ENCODE results near the gene CAMTA1. TPM values are rescaled to one million over a fixed set of nuclear protein-coding genes. Genes with fewer than 3 reads are reported as not detected.

The CAMTA1 gene
- total RNA-seq, 1 experiment from 2014 or later: 85.2 TPM

GRCh38 chr1:7733276-7733675 is 948.0 kb downstream of the CAMTA1 start:
- no peak overlapping the region for H3K27ac ChIP-seq (ENCODE audit: low read depth, low read length, poor library complexity, severe bottlenecking)
- TF ChIP-seq CTCF (conservative IDR thresholded peaks at IDR 0.05; ENCODE audit: low read depth, low read length): no peak
- no peak for TF ChIP-seq EZH2 (IDR thresholded peaks at IDR 0.05; ENCODE audit: borderline replicate concordance, low read depth, low read length, poor library complexity, severe bottlenecking)
- H3K4me1 ChIP-seq (ENCODE audit: insufficient read depth, low read length, poor library complexity, severe bottlenecking): no peaks in the 10 kb centered on the region
- no TSS peak for BruUV-seq (replicated peaks)
- H3K36me3 ChIP-seq (ENCODE audit: insufficient read depth, low read length, poor library complexity, severe bottlenecking): no peaks in the 10 kb centered on the region
- H3K27me3 ChIP-seq (replicated peaks; ENCODE audit: insufficient read depth, low read depth, low read length, poor library complexity): no peaks in the 10 kb centered on the region
- H3K4me3 ChIP-seq (ENCODE audit: low read depth, low read length, poor library complexity, severe bottlenecking): no peak overlapping the region
- ChIA-PET CTCF (no interaction called here), POLR2A (ENCODE audit: low non-redundant PET) (no interaction called here)
- H3K9me3 ChIP-seq (ENCODE audit: low read depth, low read length, poor library complexity, severe bottlenecking): no peaks in the 10 kb centered on the region
- intact Hi-C loops (cut with micrococcal nuclease; ENCODE audit: unreplicated experiment): no loop called here
- DNase-seq (ENCODE audit: low spot score): no peak

- no TSS peak for BruUV-seq (replicated peaks)
- DNase-seq (ENCODE audit: low spot score): no peak
- Histone ChIP-seq H3K36me3 (ENCODE audit: insufficient read depth, low read length, poor library complexity, severe bottlenecking) (no peaks in the 10 kb centered on the region), H3K9me3 (ENCODE audit: low read depth, low read length, poor library complexity, severe bottlenecking) (no peaks in the 10 kb centered on the region), H3K27ac (ENCODE audit: low read depth, low read length, poor library complexity, severe bottlenecking) (no peak overlapping the region), H3K4me3 (ENCODE audit: low read depth, low read length, poor library complexity, severe bottlenecking) (no peak overlapping the region), H3K27me3 (replicated peaks; ENCODE audit: insufficient read depth, low read depth, low read length, poor library complexity) (no peaks in the 10 kb centered on the region), H3K4me1 (ENCODE audit: insufficient read depth, low read length, poor library complexity, severe bottlenecking) (no peaks in the 10 kb centered on the region)
- POLR2A ChIA-PET (ENCODE audit: low non-redundant PET): no interaction called here
- CTCF ChIA-PET: no interaction called here
- no peak for TF ChIP-seq EZH2 (IDR thresholded peaks at IDR 0.05; ENCODE audit: borderline replicate concordance, low read depth, low read length, poor library complexity, severe bottlenecking)
- no peak for TF ChIP-seq CTCF (conservative IDR thresholded peaks at IDR 0.05; ENCODE audit: low read depth, low read length)
- intact Hi-C loops (cut with micrococcal nuclease; ENCODE audit: unreplicated experiment): no loop called here
These were observed 952.8 kb downstream of the CAMTA1 start for GRCh38 chr1:7738044-7738443.

GRCh38 chr1:7743346-7743745 is 958.1 kb downstream of the CAMTA1 start:
- no peaks in the 10 kb centered on the region for H3K9me3 ChIP-seq (ENCODE audit: low read depth, low read length, poor library complexity, severe bottlenecking)
- intact Hi-C loops (cut with micrococcal nuclease; ENCODE audit: unreplicated experiment): no loop called here
- POLR2A ChIA-PET (ENCODE audit: low non-redundant PET): no interaction called here
- no peaks in the 10 kb centered on the region for H3K27me3 ChIP-seq (replicated peaks; ENCODE audit: insufficient read depth, low read depth, low read length, poor library complexity)
- no peak for DNase-seq (ENCODE audit: low spot score)
- no peak overlapping the region for H3K4me3 ChIP-seq (ENCODE audit: low read depth, low read length, poor library complexity, severe bottlenecking)
- CTCF ChIA-PET: no interaction called here
- no peaks in the 10 kb centered on the region for H3K36me3 ChIP-seq (ENCODE audit: insufficient read depth, low read length, poor library complexity, severe bottlenecking)
- no peaks in the 10 kb centered on the region for H3K4me1 ChIP-seq (ENCODE audit: insufficient read depth, low read length, poor library complexity, severe bottlenecking)
- no TSS peak for BruUV-seq (replicated peaks)
- TF ChIP-seq CTCF (conservative IDR thresholded peaks at IDR 0.05; ENCODE audit: low read depth, low read length) (no peak), EZH2 (IDR thresholded peaks at IDR 0.05; ENCODE audit: borderline replicate concordance, low read depth, low read length, poor library complexity, severe bottlenecking) (no peak)
- H3K27ac ChIP-seq (ENCODE audit: low read depth, low read length, poor library complexity, severe bottlenecking): no peak overlapping the region

Measured in A673 (cell line).